Calu3 (cell line): ENCODE measurements around the gene TMEM170A. TPM values are rescaled to one million over a fixed set of nuclear protein-coding genes. Genes with fewer than 3 reads are reported as not detected.

Experiments used
- BruUV-seq: library from RNA; stranded (reverse); fragments of 400-500 nt; replicated peaks from 2 replicates; lab custom pipeline; 2021; lab: Mats Ljungman, UMichigan
- CTCF ChIA-PET: fragments of 300-600 bp; sonication (Branson Sonifier 250); formaldehyde crosslinking; loops from one replicate; lab custom pipeline; 2022; ENCODE audit warnings: antibody characterized with exemption; lab: Charles Lee
- DNase-seq: peaks from one replicate; pipeline ENCODE4 v3.0.0; 2022
- H3K27ac Mint-ChIP-seq: one replicate; pipeline ENCODE4 v1.8.0; 2022; ENCODE audit warnings: mixed read lengths; ENCODE audit not compliant: unreplicated experiment
- H3K27me3 Mint-ChIP-seq: one replicate; pipeline ENCODE4 v1.8.0; 2022; ENCODE audit warnings: mixed read lengths; ENCODE audit not compliant: unreplicated experiment
- H3K36me3 Mint-ChIP-seq: one replicate; pipeline ENCODE4 v1.8.0; 2022; ENCODE audit warnings: mild to moderate bottlenecking, moderate library complexity, mixed read lengths; ENCODE audit not compliant: insufficient read depth, unreplicated experiment
- H3K4me1 Mint-ChIP-seq: one replicate; pipeline ENCODE4 v1.8.0; 2022; ENCODE audit warnings: mild to moderate bottlenecking, low read depth, mixed read lengths; ENCODE audit not compliant: unreplicated experiment
- H3K4me3 Mint-ChIP-seq: one replicate; pipeline ENCODE4 v1.8.0; 2022; ENCODE audit warnings: mild to moderate bottlenecking, low read depth, moderate library complexity, mixed read lengths; ENCODE audit not compliant: unreplicated experiment
- H3K9me3 Mint-ChIP-seq: one replicate; pipeline ENCODE4 v1.8.0; 2022; ENCODE audit warnings: low read depth, mixed read lengths; ENCODE audit not compliant: unreplicated experiment
- CTCF ChIP-seq: fragments of 200-600 bp; IDR thresholded peaks from one replicate; pipeline ENCODE4 v1.8.0; 2022; ENCODE audit warnings: antibody characterized with exemption; ENCODE audit not compliant: unreplicated experiment
- intact Hi-C: fragments of 100-400 bp; cut with micrococcal nuclease; formaldehyde crosslinking; loops from one replicate; pipeline ENCODE4 v1.10.0; 2022; ENCODE audit not compliant: unreplicated experiment
- total RNA-seq: library from RNA; stranded (reverse); gene quantifications from 2 replicates; pipeline ENCODE4 v1.2.3, GENCODE V29; 2022

The TMEM170A gene
- total RNA-seq, 1 experiment from 2014 or later = 52.5 TPM

DNA sequence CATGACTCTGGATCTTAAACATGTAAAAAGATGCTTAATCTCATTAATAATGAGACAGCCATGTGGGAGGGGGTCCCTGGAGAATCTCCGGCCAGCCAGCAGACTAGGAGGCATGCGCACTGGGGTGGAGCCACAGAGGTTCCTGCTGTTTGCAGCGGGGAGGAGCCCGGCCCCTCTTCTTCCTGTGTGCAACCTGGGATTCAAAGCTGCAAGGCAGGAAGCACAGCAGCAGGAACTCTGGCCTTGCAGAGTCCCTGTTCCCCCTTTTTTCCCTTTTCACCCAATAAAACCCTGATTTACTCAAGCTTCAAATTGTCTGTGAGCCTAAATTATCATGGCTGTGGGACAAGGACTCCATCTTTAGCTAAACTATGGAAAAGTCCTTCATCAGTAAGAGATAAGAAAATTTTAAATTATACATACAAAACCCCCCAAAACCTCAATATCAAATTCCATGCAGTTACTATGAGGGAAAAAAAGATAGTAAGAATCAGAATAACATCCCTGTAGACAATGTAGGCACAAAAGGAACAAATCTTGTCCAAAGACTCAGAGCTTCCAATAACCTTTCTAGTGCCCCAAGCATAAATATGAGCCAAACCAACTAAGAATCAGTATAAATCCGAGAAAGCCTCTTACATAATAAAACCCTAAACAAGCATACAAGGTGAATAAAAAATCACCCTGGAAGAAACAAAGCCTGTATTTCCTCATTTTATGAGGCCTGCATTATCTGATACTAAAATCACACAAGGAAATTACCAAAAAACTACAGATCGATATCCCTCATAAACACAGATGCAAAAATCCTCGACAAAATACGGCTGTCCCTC lies 43.3 kb downstream of the TMEM170A start:
- H3K36me3 Mint-ChIP-seq = no peaks in the 10 kb centered on the region
- H3K27ac Mint-ChIP-seq = peak overlapping the region; percentile 29
- no TSS peak for BruUV-seq
- no peak for TF ChIP-seq CTCF
- DNase-seq = peak; percentile 62
- H3K4me1 Mint-ChIP-seq = peaks cover 22% of the 10 kb centered on the region
- no peaks in the 10 kb centered on the region for H3K9me3 Mint-ChIP-seq
- CTCF ChIA-PET = no interaction called here
- no peaks in the 10 kb centered on the region for H3K27me3 Mint-ChIP-seq
- intact Hi-C loops = no loop called here
- no peak overlapping the region for H3K4me3 Mint-ChIP-seq

- Mint-ChIP-seq H3K36me3 (peaks cover 5% of the 10 kb centered on the region), H3K27me3 (no peaks in the 10 kb centered on the region), H3K4me1 (peaks cover 11% of the 10 kb centered on the region), H3K27ac (no peak overlapping the region), H3K9me3 (no peaks in the 10 kb centered on the region), H3K4me3 (no peak overlapping the region)
- CTCF ChIA-PET = interaction anchor here (0.6 kb wide), 1 partner anchor 101 kb away, joined by 3 read pairs; no protein-coding TSS in a partner anchor
- no peak for TF ChIP-seq CTCF
- BruUV-seq = no TSS peak
- no peak for DNase-seq
- intact Hi-C loops = no loop called here
These were observed 47.5 kb downstream of the TMEM170A start for GRCh38 chr16:75416904-75417565.

DNA sequence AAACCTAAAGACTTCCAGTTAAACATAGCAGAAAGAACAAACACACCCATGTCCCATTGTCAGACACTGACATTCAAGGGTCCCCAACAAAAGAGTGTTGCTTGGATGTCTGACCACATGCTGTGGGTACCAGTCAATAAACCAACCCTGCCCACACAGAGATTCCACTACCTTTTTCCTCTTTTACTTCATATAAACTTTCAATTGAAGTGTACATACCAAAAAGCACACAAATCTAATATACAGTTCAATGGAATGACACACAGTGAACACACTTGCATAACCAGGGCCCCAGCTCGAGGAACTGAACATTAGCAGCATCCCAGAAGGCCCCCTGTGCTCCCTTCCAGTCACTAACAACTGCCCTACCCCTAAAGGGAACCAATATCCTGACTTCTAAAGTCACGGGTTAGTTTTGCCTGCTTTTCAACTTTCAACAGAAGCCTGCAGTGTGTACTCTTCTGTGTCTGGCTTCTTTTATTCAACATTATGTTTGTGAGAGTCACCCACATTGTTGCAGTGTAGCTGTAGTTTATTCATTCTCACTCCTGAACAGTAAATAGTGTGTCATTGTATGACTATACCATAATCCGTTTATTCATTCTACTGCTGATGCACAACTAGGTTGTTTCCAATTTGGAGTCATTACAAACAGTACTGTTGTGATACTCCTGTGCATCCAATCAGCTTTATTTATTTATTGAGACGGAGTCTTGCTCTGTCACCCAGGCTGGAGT lies 49.2 kb downstream of the TMEM170A start:
- Mint-ChIP-seq H3K27ac (no peak overlapping the region), H3K4me1 (no peaks in the 10 kb centered on the region), H3K4me3 (no peak overlapping the region), H3K27me3 (no peaks in the 10 kb centered on the region), H3K9me3 (no peaks in the 10 kb centered on the region), H3K36me3 (peaks cover 10% of the 10 kb centered on the region)
- no peak for TF ChIP-seq CTCF
- DNase-seq = no peak
- no TSS peak for BruUV-seq
- CTCF ChIA-PET = no interaction called here
- intact Hi-C loops = no loop called here

DNA sequence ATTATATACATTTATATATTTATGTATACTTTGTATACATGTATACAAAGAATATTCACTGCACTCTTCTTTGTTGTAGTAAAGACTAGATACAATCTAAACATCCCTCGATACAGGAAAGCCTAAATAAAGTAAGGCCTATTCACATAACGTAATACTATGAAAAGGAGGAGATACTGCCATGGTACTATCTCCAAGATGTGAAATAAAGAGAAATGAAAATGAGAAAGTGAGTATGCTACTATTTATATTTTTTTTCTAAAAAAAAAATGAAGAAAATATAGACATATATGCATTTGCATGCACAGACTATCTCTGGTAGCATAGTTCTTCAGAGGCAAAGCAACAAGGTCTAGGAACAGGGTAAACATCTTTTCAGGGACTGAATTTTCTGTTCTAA lies 50.5 kb downstream of the TMEM170A start:
- Mint-ChIP-seq H3K4me3 (no peak overlapping the region), H3K27ac (no peak overlapping the region), H3K36me3 (peaks cover 15% of the 10 kb centered on the region), H3K27me3 (no peaks in the 10 kb centered on the region), H3K4me1 (no peaks in the 10 kb centered on the region), H3K9me3 (no peaks in the 10 kb centered on the region)
- intact Hi-C loops = no loop called here
- CTCF ChIA-PET = no interaction called here
- no peak for DNase-seq
- no peak for TF ChIP-seq CTCF
- no TSS peak for BruUV-seq
